HCT116 (cell line): ENCODE data around the gene SIT1. TPM values are rescaled to one million over a fixed set of nuclear protein-coding genes. Genes with fewer than 3 reads are reported as not detected.
"Not testable (repeated sequence)": the region's sequence is repeated elsewhere in the genome, so short reads cannot be mapped to it uniquely, and the experiment has no call there.

ENCODE experiments used
- ATAC-seq: fragments of 200-7000 bp; cut with Tn5 transposase; 2 replicates; pipeline ENCODE4 v1.9.1; 2020; ENCODE audit warnings: mild to moderate bottlenecking, moderate library complexity
- BruUV-seq: library from RNA; stranded (reverse); fragments of 400-500 nt; replicated peaks from 2 replicates; lab custom pipeline; 2021; lab: Mats Ljungman, UMichigan
- CTCF ChIA-PET: fragments of 300-600 bp; sonication (Branson Sonifier 250); formaldehyde crosslinking; loops from one replicate; lab custom pipeline; 2021; ENCODE audit warnings: antibody characterized with exemption; lab: Charles Lee
- POLR2A ChIA-PET: fragments of 300-600, 350-600 bp; sonication (Branson Sonifier 250); formaldehyde crosslinking; loops from one replicate; lab custom pipeline; 2021; ENCODE audit warnings: antibody characterized with exemption; lab: Charles Lee
- RAD21 ChIA-PET, 2 experiments: fragments of 300-600 bp; sonication (Branson Sonifier 250); formaldehyde crosslinking; loops; one replicate each; lab custom pipeline; 2023; ENCODE audit warnings: low total read pairs in 2 of 2; ENCODE audit not compliant: uncharacterized antibody in 2 of 2, unreplicated experiment in 2 of 2, low non-redundant PET in 1 of 2; lab: Charles Lee
- DNase-seq: peaks from one replicate; pipeline ENCODE4 v3.0.0-alpha.2; 2010; ENCODE audit warnings: low read depth, low spot score
- H2AFZ ChIP-seq: fragments of 200-600 bp; shearing (Covaris generic), sonication (generic); 2 replicates; pipeline ENCODE4 v1.6.1; 2017; ENCODE audit warnings: low read depth, mixed run types, mixed read lengths, antibody characterized with exemption, low read length; ENCODE audit not compliant: poor library complexity, severe bottlenecking
- H3K27ac ChIP-seq: 2 replicates; pipeline ENCODE4 v1.5.1; 2012; ENCODE audit warnings: low read depth, low read length
- H3K27me3 ChIP-seq: fragments of 200-600 bp; sonication (generic); 2 replicates; pipeline ENCODE4 v1.6.1; 2016; ENCODE audit warnings: mixed run types, low read length, mixed read lengths; ENCODE audit not compliant: insufficient read depth
- H3K36me3 ChIP-seq, 2 experiments: fragments of 200-500 bp in 1 of 2; fragments of 200-600 bp in 1 of 2; sonication (Bioruptor generic) in 1 of 2; sonication (generic) in 1 of 2; 2 replicates each; pipeline versions ENCODE4 v1.5.1 to v1.6.1; 2014 to 2016; ENCODE audit warnings: low read length in 2 of 2, inconsistent platforms in 1 of 2, mixed read lengths in 1 of 2, mixed run types in 1 of 2; ENCODE audit not compliant: insufficient read depth in 2 of 2, control insufficient read depth in 1 of 2
- H3K4me1 ChIP-seq, 2 experiments: fragments of 200-600 bp in 1 of 2; sonication (generic) in 1 of 2; 2 replicates each; pipeline versions ENCODE4 v1.5.1 to v1.6.1; 2012 to 2017; ENCODE audit warnings: low read length in 2 of 2, inconsistent platforms in 1 of 2, mild to moderate bottlenecking in 1 of 2, mixed read lengths in 1 of 2, mixed run types in 1 of 2, moderate library complexity in 1 of 2; ENCODE audit not compliant: insufficient read depth in 2 of 2, control insufficient read depth in 1 of 2
- H3K4me2 ChIP-seq: fragments of 200-600 bp; sonication (generic); 2 replicates; pipeline ENCODE4 v1.6.1; 2017; ENCODE audit warnings: mixed run types, low read length, mixed read lengths
- H3K4me3 ChIP-seq, 2 experiments: fragments of 200-600 bp in 1 of 2; sonication (generic) in 1 of 2; replicated peaks in 1 of 2; 2 replicates each; pipeline ENCODE4 v1.5.1; 2011 to 2016; ENCODE audit warnings: low read length in 2 of 2, control low read depth in 1 of 2, low read depth in 1 of 2, mild to moderate bottlenecking in 1 of 2, mixed read lengths in 1 of 2, mixed run types in 1 of 2
- H3K79me2 ChIP-seq: fragments of 200-600 bp; sonication (generic); 2 replicates; pipeline ENCODE4 v1.6.1; 2017; ENCODE audit warnings: mild to moderate bottlenecking, mixed run types, low read length, moderate library complexity, mixed read lengths; ENCODE audit not compliant: insufficient read depth
- H3K9ac ChIP-seq: fragments of 200-600 bp; sonication (generic); 2 replicates; pipeline ENCODE4 v1.6.1; 2016; ENCODE audit warnings: low read length, mixed read lengths
- H3K9me2 ChIP-seq: fragments of 200-600 bp; sonication (generic), shearing (Covaris generic); 2 replicates; pipeline ENCODE4 v1.6.1; 2017; ENCODE audit warnings: mixed run types, mild to moderate bottlenecking, moderate library complexity; ENCODE audit not compliant: insufficient read depth
- H3K9me3 ChIP-seq, 2 experiments: fragments of 200-500 bp in 1 of 2; fragments of 200-600 bp in 1 of 2; sonication (Bioruptor generic) in 1 of 2; sonication (generic) in 1 of 2; 2 replicates each; pipeline ENCODE4 v1.6.1; 2014 to 2017; ENCODE audit warnings: low read length in 2 of 2, mixed read lengths in 2 of 2, inconsistent platforms in 1 of 2, low read depth in 1 of 2, mild to moderate bottlenecking in 1 of 2, mixed run types in 1 of 2, moderate library complexity in 1 of 2; ENCODE audit not compliant: control insufficient read depth in 1 of 2, insufficient read depth in 1 of 2
- H4K20me1 ChIP-seq: fragments of 200-600 bp; sonication (generic), shearing (Covaris generic); 2 replicates; pipeline ENCODE4 v1.6.1; 2017; ENCODE audit warnings: mixed run types, mild to moderate bottlenecking, moderate library complexity; ENCODE audit not compliant: insufficient read depth
- intact Hi-C: fragments of 100-400 bp; cut with micrococcal nuclease; formaldehyde crosslinking; loops from 2 replicates; pipeline ENCODE4 v1.10.0; 2022
- total RNA-seq: library from RNA; stranded (reverse); gene quantifications from one replicate; pipeline ENCODE4 v1.2.1, GENCODE V29; 2021; ENCODE audit not compliant: unreplicated experiment

SIT1 gene
- total RNA-seq, 1 experiment from 2014 or later: not detected

GRCh38 chr9:35638751-35639150 lies 12.0 kb downstream of the SIT1 start:
- H3K27ac ChIP-seq, H3K36me3 ChIP-seq, H3K9ac ChIP-seq, ATAC-seq, DNase-seq, H3K79me2 ChIP-seq, H4K20me1 ChIP-seq, H3K9me2 ChIP-seq, H2AFZ ChIP-seq, RAD21 ChIA-PET, POLR2A ChIA-PET, H3K4me1 ChIP-seq, H3K4me3 ChIP-seq, H3K4me2 ChIP-seq, intact Hi-C loops, H3K27me3 ChIP-seq, CTCF ChIA-PET, BruUV-seq, H3K9me3 ChIP-seq: not testable (repeated sequence)

- intact Hi-C loops, H3K79me2 ChIP-seq, H3K9me2 ChIP-seq, POLR2A ChIA-PET, H3K4me1 ChIP-seq, H3K27ac ChIP-seq, H3K27me3 ChIP-seq, RAD21 ChIA-PET, H3K9ac ChIP-seq, BruUV-seq, CTCF ChIA-PET, H3K36me3 ChIP-seq, DNase-seq, H3K4me3 ChIP-seq, H3K9me3 ChIP-seq, ATAC-seq, H3K4me2 ChIP-seq, H4K20me1 ChIP-seq, H2AFZ ChIP-seq: not testable (repeated sequence)
Measured at GRCh38 chr9:35637427-35637955, 13.2 kb downstream of the SIT1 start.

DNA sequence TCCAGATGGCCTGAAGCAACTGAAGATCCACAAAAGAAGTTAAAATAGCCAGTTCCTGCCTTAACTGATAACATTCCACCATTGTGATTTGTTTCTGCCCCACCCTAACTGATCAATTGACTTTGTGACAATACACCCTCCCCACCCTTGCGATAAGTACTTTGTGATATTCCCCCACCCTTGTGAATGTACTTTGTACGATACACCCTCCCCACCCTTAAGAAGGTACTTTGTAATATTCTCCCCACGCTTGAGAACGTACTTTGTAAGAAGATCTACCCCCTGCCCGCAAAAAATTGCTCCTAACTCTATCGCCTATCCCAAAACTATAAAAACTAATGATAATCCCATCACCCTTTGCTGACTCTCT lies 13.9 kb downstream of the SIT1 start:
- H2AFZ ChIP-seq, H3K9me2 ChIP-seq, ATAC-seq, H3K9ac ChIP-seq, POLR2A ChIA-PET, RAD21 ChIA-PET, H3K36me3 ChIP-seq, H3K9me3 ChIP-seq, H4K20me1 ChIP-seq, H3K79me2 ChIP-seq, BruUV-seq, CTCF ChIA-PET, H3K27me3 ChIP-seq, H3K4me2 ChIP-seq, DNase-seq, H3K4me3 ChIP-seq, H3K27ac ChIP-seq, intact Hi-C loops, H3K4me1 ChIP-seq: not testable (repeated sequence)
